Tibial nerve (tissue), 4 donors: Measurements from ENCODE around the gene NOSTRIN. TPM values are rescaled to one million over a fixed set of nuclear protein-coding genes. Genes with fewer than 3 reads are reported as not detected.

Source experiments
- DNase-seq, 2 donors: peaks; one replicate each; pipeline ENCODE4 v3.0.0-alpha.2; 2019; ENCODE audit warnings: low spot score in 2 of 2
- H3K27ac ChIP-seq, 4 donors: fragments of 200-600 bp; sonication (generic) in 3 of 4; one replicate each; pipeline ENCODE4 v1.5.1; 2017 to 2019; ENCODE audit warnings: mild to moderate bottlenecking in 1 of 4
- H3K27me3 ChIP-seq, 2 donors: fragments of 200-600 bp; sonication (generic) in 1 of 2; one replicate each; pipeline versions ENCODE4 v1.5.1 to v1.6.0; 2017 to 2019
- H3K36me3 ChIP-seq, 3 donors: fragments of 200-600 bp; sonication (generic); one replicate each; pipeline ENCODE4 v1.5.1; 2018 to 2019
- H3K4me1 ChIP-seq, 4 donors: fragments of 200-600 bp; sonication (generic) in 3 of 4; one replicate each; pipeline ENCODE4 v1.5.1; 2017 to 2019
- H3K4me3 ChIP-seq, 4 donors: fragments of 200-600 bp; sonication (generic) in 3 of 4; one replicate each; pipeline ENCODE4 v1.5.1; 2017 to 2019; ENCODE audit warnings: mild to moderate bottlenecking in 1 of 4, moderate library complexity in 1 of 4
- H3K9me3 ChIP-seq, 4 donors: fragments of 200-600 bp; sonication (generic) in 3 of 4; one replicate each; pipeline ENCODE4 v1.5.1; 2017 to 2019
- CTCF ChIP-seq, 5 experiments: fragments of 200-600 bp in 3 of 5; fragments of 450-650 bp in 2 of 5; sonication (generic) in 3 of 5; IDR thresholded peaks; one replicate each; pipeline ENCODE4 v1.5.1; 2016 to 2019; ENCODE audit warnings: antibody characterized with exemption in 5 of 5, mild to moderate bottlenecking in 3 of 5, moderate library complexity in 2 of 5
- EP300 ChIP-seq, 2 donors: sonication (generic); formaldehyde crosslinking; IDR thresholded peaks; one replicate each; pipeline ENCODE4 v1.6.1; 2017; ENCODE audit warnings: antibody characterized with exemption in 2 of 2, mild to moderate bottlenecking in 1 of 2
- POLR2A ChIP-seq, 2 donors: fragments of 450-650 bp; IDR thresholded peaks; one replicate each; pipeline ENCODE4 v1.6.1; 2017; ENCODE audit warnings: antibody characterized with exemption in 2 of 2, mild to moderate bottlenecking in 2 of 2, moderate library complexity in 2 of 2
- WGBS, 2 donors: methylation state at CpG; one replicate each; pipeline ENCODE4 v1.1.5; 2018; 5-methylcytosine and 5-hydroxymethylcytosine counted together
- total RNA-seq, 4 donors: library from RNA; depleted of rRNA; stranded (reverse); fragments of >200 nt; gene quantifications; one replicate each; pipeline ENCODE4 v1.1.0, GENCODE V29; 2016

Gene NOSTRIN
- total RNA-seq, 4 donors from 2014 or later: 6.3 to 42.4 (median 24.4) TPM

- DNase-seq: no peak
- Histone ChIP-seq H3K36me3 (peaks cover 0 to 16% (median 0%) of the 10 kb centered on the region in 3 donors), H3K9me3 (peaks cover 0 to 18% (median 0%) of the 10 kb centered on the region in 4 donors), H3K4me1 (no peaks in the 10 kb centered on the region), H3K27me3 (no peaks in the 10 kb centered on the region), H3K27ac (no peak overlapping the region), H3K4me3 (no peak overlapping the region)
- 81 to 86% methylated on average over 2 of the region's 2 CpGs for WGBS, 2 donors
- no peak for TF ChIP-seq EP300 (IDR thresholded peaks at IDR 0.05)
Observed at GRCh38 chr2:168773128-168773527, 29.3 kb upstream of the NOSTRIN start.

- peaks cover 0 to 16% (median 0%) of the 10 kb centered on the region in 3 donors for H3K36me3 ChIP-seq
- 61 to 65% methylated on average over 9 of the region's 9 CpGs for WGBS, 2 donors
- no peak overlapping the region for H3K27ac ChIP-seq
- H3K4me3 ChIP-seq: no peak overlapping the region
- DNase-seq: peak in 1 of 2 donors; percentile 13
- peaks cover 0 to 18% (median 0%) of the 10 kb centered on the region in 4 donors for H3K9me3 ChIP-seq
- TF ChIP-seq CTCF (IDR thresholded peaks at IDR 0.05) (peak; percentile 28 to 41 (median 37)), POLR2A (IDR thresholded peaks at IDR 0.05) (no peak), EP300 (IDR thresholded peaks at IDR 0.05) (peak in 1 of 2 donors; percentile 25)
- H3K4me1 ChIP-seq: no peaks in the 10 kb centered on the region
- H3K27me3 ChIP-seq: no peaks in the 10 kb centered on the region
Observed at GRCh38 chr2:168773719-168774521, 28.5 kb upstream of the NOSTRIN start.

GRCh38 chr2:168775837-168776236 lies 26.6 kb upstream of the NOSTRIN start:
- Histone ChIP-seq H3K36me3 (peaks cover 0 to 10% (median 0%) of the 10 kb centered on the region in 3 donors), H3K9me3 (peaks cover 0 to 18% (median 0%) of the 10 kb centered on the region in 4 donors), H3K4me3 (no peak overlapping the region), H3K4me1 (no peaks in the 10 kb centered on the region), H3K27me3 (no peaks in the 10 kb centered on the region), H3K27ac (no peak overlapping the region)
- TF ChIP-seq EP300 (IDR thresholded peaks at IDR 0.05) (no peak), CTCF (IDR thresholded peaks at IDR 0.05) (no peak), POLR2A (IDR thresholded peaks at IDR 0.05) (no peak)
- 0% methylated on average over 1 of the region's 1 CpG for WGBS, 2 donors
- no peak for DNase-seq

- Histone ChIP-seq H3K27ac (no peak overlapping the region), H3K4me3 (no peak overlapping the region), H3K27me3 (no peaks in the 10 kb centered on the region), H3K4me1 (no peaks in the 10 kb centered on the region), H3K36me3 (no peaks in the 10 kb centered on the region), H3K9me3 (peaks cover 0 to 17% (median 0%) of the 10 kb centered on the region in 4 donors)
- no peak for TF ChIP-seq POLR2A (IDR thresholded peaks at IDR 0.05)
- no peak for TF ChIP-seq EP300 (IDR thresholded peaks at IDR 0.05)
- no peak for TF ChIP-seq CTCF (IDR thresholded peaks at IDR 0.05)
- DNase-seq: no peak
- WGBS, 2 donors: 84 to 85% methylated on average over 1 of the region's 1 CpG
Observed at GRCh38 chr2:168780669-168781071, 21.8 kb upstream of the NOSTRIN start.

GRCh38 chr2:168781191-168781817 lies 21.1 kb upstream of the NOSTRIN start:
- no peaks in the 10 kb centered on the region for H3K4me1 ChIP-seq
- no peak overlapping the region for H3K27ac ChIP-seq
- no peak for DNase-seq
- H3K4me3 ChIP-seq: no peak overlapping the region
- peaks cover 0 to 11% (median 0%) of the 10 kb centered on the region in 4 donors for H3K9me3 ChIP-seq
- no peaks in the 10 kb centered on the region for H3K36me3 ChIP-seq
- TF ChIP-seq POLR2A (IDR thresholded peaks at IDR 0.05) (no peak), EP300 (IDR thresholded peaks at IDR 0.05) (no peak), CTCF (IDR thresholded peaks at IDR 0.05) (no peak)
- 91 to 94% methylated on average over 2 of the region's 2 CpGs for WGBS, 2 donors
- H3K27me3 ChIP-seq: no peaks in the 10 kb centered on the region
